ENCODE measurements around the gene MED13L.

- no peak for TF ChIP-seq CTCF (conservative IDR thresholded peaks at IDR 0.05 in 1 of 2, IDR thresholded peaks at IDR 0.05 in 1 of 2; ENCODE audit: extremely low read depth in 1 of 2, insufficient read depth in 1 of 2, low read depth in 1 of 2, low read length in 2 of 2)
- no peak for TF ChIP-seq EZH2 (IDR thresholded peaks at IDR 0.05; ENCODE audit: borderline replicate concordance, low read length)
Observed at GRCh38 chr12:116278667-116279066, 1.2 kb upstream of the MED13L start.
